H1 (cell line): ENCODE data around the gene SAMD4A. TPM values are rescaled to one million over a fixed set of nuclear protein-coding genes. Genes with fewer than 3 reads are reported as not detected.

ENCODE experiments used
- CTCF ChIA-PET: fragments of 300-600 bp; sonication (Branson Sonifier 250); formaldehyde crosslinking; loops from one replicate; lab custom pipeline; 2021; ENCODE audit not compliant: partially characterized antibody; lab: Charles Lee
- POLR2A ChIA-PET: fragments of 300-600 bp; sonication (Branson Sonifier 250); formaldehyde crosslinking; loops from one replicate; lab custom pipeline; 2021; ENCODE audit warnings: inconsistent platforms; ENCODE audit not compliant: partially characterized antibody; lab: Charles Lee
- DNase-seq, 2 experiments: peaks; one replicate each; pipeline versions ENCODE4 v3.0.0 to v3.0.0-alpha.2; 2010 to 2022; ENCODE audit warnings: low spot score in 2 of 2, low read depth in 1 of 2, mixed read lengths in 1 of 2
- FAIRE-seq: peaks from 2 replicates; lab custom pipeline; 2011; peaks lifted over from hg19 to GRCh38; lab: Jason Lieb, UNC
- H2AFZ ChIP-seq: 2 replicates; pipeline ENCODE4 v1.8.1; 2012; ENCODE audit warnings: low read length, inconsistent platforms
- H2AK5ac ChIP-seq: 2 replicates; pipeline ENCODE4 v1.6.1; 2013; ENCODE audit warnings: low read depth, low read length
- H2BK120ac ChIP-seq: replicated peaks from 2 replicates; pipeline ENCODE3; 2013; ENCODE audit warnings: low read depth, low read length, inconsistent platforms
- H2BK12ac ChIP-seq: 2 replicates; pipeline ENCODE4 v1.6.1; 2013; ENCODE audit warnings: low read depth, low read length
- H2BK15ac ChIP-seq: 2 replicates; pipeline ENCODE4 v1.6.1; 2013; ENCODE audit warnings: low read length
- H2BK20ac ChIP-seq: 2 replicates; pipeline ENCODE4 v1.6.1; 2013; ENCODE audit warnings: low read length
- H2BK5ac ChIP-seq: 2 replicates; pipeline ENCODE4 v1.6.1; 2013; ENCODE audit warnings: low read depth, low read length
- H3K14ac ChIP-seq: 2 replicates; pipeline ENCODE4 v1.6.1; 2013; ENCODE audit warnings: inconsistent platforms; ENCODE audit not compliant: insufficient read length
- H3K18ac ChIP-seq: 2 replicates; pipeline ENCODE4 v1.6.1; 2013; ENCODE audit warnings: low read length; ENCODE audit errors: extremely low read depth
- H3K23ac ChIP-seq: 2 replicates; pipeline ENCODE4 v1.6.1; 2013; ENCODE audit warnings: inconsistent platforms; ENCODE audit not compliant: insufficient read length
- H3K23me2 ChIP-seq: 2 replicates; pipeline ENCODE4 v1.6.1; 2013; ENCODE audit warnings: low read depth, low read length
- H3K27ac ChIP-seq: 2 replicates; pipeline ENCODE4 v1.6.1; 2011; ENCODE audit warnings: low read depth, low read length, inconsistent platforms
- H3K27me3 ChIP-seq, 4 experiments: replicated peaks in 1 of 4; 1 replicate in 1 of 4; 2 replicates in 3 of 4; pipeline versions ENCODE4 v1.6.1 to v1.8.1; 2011 to 2013; ENCODE audit warnings: low read length in 3 of 4, mild to moderate bottlenecking in 3 of 4, inconsistent platforms in 2 of 4, mixed read lengths in 2 of 4, moderate library complexity in 1 of 4; ENCODE audit not compliant: control insufficient read depth in 3 of 4, insufficient read depth in 3 of 4; ENCODE audit errors: extremely low read depth in 1 of 4
- H3K36me3 ChIP-seq, 4 experiments: 2 replicates each; pipeline versions ENCODE4 v1.6.1 to v1.8.1; 2011 to 2013; ENCODE audit warnings: mild to moderate bottlenecking in 4 of 4, low read length in 3 of 4, moderate library complexity in 2 of 4, control low read depth in 1 of 4, inconsistent platforms in 1 of 4; ENCODE audit not compliant: insufficient read depth in 4 of 4, control insufficient read depth in 2 of 4
- H3K4ac ChIP-seq: replicated peaks from 2 replicates; pipeline ENCODE3; 2013; ENCODE audit warnings: low read length, low read depth, mixed read lengths, inconsistent platforms; ENCODE audit not compliant: insufficient read length
- H3K4me1 ChIP-seq, 4 experiments: replicated peaks in 1 of 4; 1 replicate in 1 of 4; 2 replicates in 3 of 4; pipeline versions ENCODE4 v1.6.1 to v1.8.1; 2011 to 2013; ENCODE audit warnings: low read length in 3 of 4, inconsistent platforms in 2 of 4, mixed read lengths in 1 of 4; ENCODE audit not compliant: insufficient read depth in 4 of 4, control insufficient read depth in 3 of 4
- H3K4me2 ChIP-seq, 2 experiments: 2 replicates each; pipeline versions ENCODE4 v1.6.1 to v1.8.1; 2011 to 2013; ENCODE audit warnings: low read depth in 2 of 2, low read length in 2 of 2, control low read depth in 1 of 2, inconsistent platforms in 1 of 2, mild to moderate bottlenecking in 1 of 2; ENCODE audit not compliant: insufficient read depth in 1 of 2
- H3K4me3 ChIP-seq, 4 experiments: fragments of 200-600, 300-600 bp in 1 of 4; sonication (generic), shearing (Covaris generic), sonication (Bioruptor Twin) in 1 of 4; 2 replicates each; pipeline versions ENCODE4 v1.5.1 to v1.8.1; 2011 to 2016; ENCODE audit warnings: low read length in 4 of 4, low read depth in 3 of 4, control low read depth in 2 of 4, inconsistent platforms in 2 of 4, mild to moderate bottlenecking in 2 of 4, mixed read lengths in 1 of 4, moderate library complexity in 1 of 4; ENCODE audit not compliant: insufficient read depth in 2 of 4; ENCODE audit errors: extremely low read depth in 1 of 4
- H3K56ac ChIP-seq: replicated peaks from 2 replicates; pipeline ENCODE3; 2013; ENCODE audit warnings: low read depth, mild to moderate bottlenecking, mixed read lengths, low read length, inconsistent platforms; ENCODE audit not compliant: insufficient read length
- H3K79me1 ChIP-seq: 2 replicates; pipeline ENCODE4 v1.6.1; 2013; ENCODE audit warnings: low read depth, low read length, control low read depth
- H3K79me2 ChIP-seq, 2 experiments: 2 replicates each; pipeline versions ENCODE4 v1.6.1 to v1.8.1; 2012 to 2013; ENCODE audit warnings: low read length in 2 of 2, mild to moderate bottlenecking in 2 of 2, inconsistent platforms in 1 of 2; ENCODE audit not compliant: insufficient read depth in 2 of 2, control insufficient read depth in 1 of 2
- H3K9ac ChIP-seq, 4 experiments: replicated peaks in 1 of 4; 1 replicate in 1 of 4; 2 replicates in 3 of 4; pipeline versions ENCODE4 v1.6.1 to v1.8.1; 2011 to 2013; ENCODE audit warnings: low read depth in 3 of 4, low read length in 3 of 4, control low read depth in 2 of 4, mild to moderate bottlenecking in 2 of 4, moderate library complexity in 2 of 4, inconsistent platforms in 1 of 4; ENCODE audit errors: extremely low read depth in 1 of 4
- H3K9me3 ChIP-seq, 2 experiments: 2 replicates each; pipeline versions ENCODE4 v1.6.1 to v1.8.1; 2012 to 2013; ENCODE audit warnings: mild to moderate bottlenecking in 2 of 2, moderate library complexity in 2 of 2, control low read depth in 1 of 2, inconsistent platforms in 1 of 2, low read depth in 1 of 2, low read length in 1 of 2, mixed read lengths in 1 of 2; ENCODE audit not compliant: insufficient read depth in 2 of 2
- H4K20me1 ChIP-seq, 2 experiments: replicated peaks in 1 of 2; 2 replicates each; pipeline versions ENCODE3 to v1.8.1; 2011 to 2013; ENCODE audit warnings: inconsistent platforms in 2 of 2, low read length in 2 of 2, mild to moderate bottlenecking in 1 of 2; ENCODE audit not compliant: insufficient read depth in 2 of 2, control insufficient read depth in 1 of 2
- H4K5ac ChIP-seq: 2 replicates; pipeline ENCODE4 v1.6.1; 2013; ENCODE audit warnings: low read length, low read depth, mixed read lengths, inconsistent platforms; ENCODE audit not compliant: insufficient read length
- H4K8ac ChIP-seq: 2 replicates; pipeline ENCODE4 v1.8.0; 2013; ENCODE audit warnings: mild to moderate bottlenecking, moderate library complexity, low read length, inconsistent platforms; ENCODE audit not compliant: insufficient read depth; ENCODE audit errors: extremely low read depth
- H4K91ac ChIP-seq: replicated peaks from 2 replicates; pipeline ENCODE3; 2013; ENCODE audit warnings: low read length, mixed read lengths, inconsistent platforms; ENCODE audit not compliant: insufficient read length
- BACH1 ChIP-seq: IDR thresholded peaks from 2 replicates; pipeline ENCODE4 v1.6.1; 2012; ENCODE audit warnings: low read length, improper control_type of control experiment
- CREB1 ChIP-seq: IDR thresholded peaks from 2 replicates; pipeline ENCODE4 v1.6.1; 2012; ENCODE audit warnings: inconsistent platforms
- JUN ChIP-seq: IDR thresholded peaks from 2 replicates; pipeline ENCODE4 v1.6.1; 2011; ENCODE audit warnings: low read depth, mild to moderate bottlenecking, improper control_type of control experiment, low read length
- KDM1A ChIP-seq: fragments of 200-600, 300-600 bp; sonication (generic); IDR thresholded peaks from 2 replicates; pipeline ENCODE4 v1.7.1; 2016; ENCODE audit warnings: mild to moderate bottlenecking, low read length, borderline replicate concordance
- KDM5A ChIP-seq: fragments of 200-600 bp; IDR thresholded peaks from 2 replicates; pipeline ENCODE4 v1.7.1; 2012; ENCODE audit warnings: mild to moderate bottlenecking, low read length, inconsistent platforms, mixed read lengths
- MAFK ChIP-seq: IDR thresholded peaks from 2 replicates; pipeline ENCODE4 v1.6.1; 2012; ENCODE audit warnings: low read depth, mild to moderate bottlenecking, improper control_type of control experiment, low read length
- NRF1 ChIP-seq: IDR thresholded peaks from 2 replicates; pipeline ENCODE4 v1.6.1; 2011; ENCODE audit warnings: mild to moderate bottlenecking, low read depth, low read length, improper control_type of control experiment
- SIRT6 ChIP-seq: IDR thresholded peaks from one replicate; pipeline ENCODE4 v1.7.1; 2012; ENCODE audit warnings: low read length, inconsistent platforms
- SIX5 ChIP-seq: IDR thresholded peaks from 2 replicates; pipeline ENCODE4 v1.6.1; 2011; ENCODE audit warnings: mild to moderate bottlenecking, low read depth, low read length
- SP4 ChIP-seq: IDR thresholded peaks from 2 replicates; pipeline ENCODE4 v1.6.1; 2012; ENCODE audit warnings: low read length, inconsistent platforms
- TAF7 ChIP-seq: optimal IDR thresholded peaks from 2 replicates; pipeline ENCODE3; 2011; ENCODE audit warnings: low read depth, mild to moderate bottlenecking, inconsistent platforms, low read length, moderate library complexity, borderline replicate concordance
- TEAD4 ChIP-seq: IDR thresholded peaks from 2 replicates; pipeline ENCODE4 v1.6.1; 2012; ENCODE audit warnings: low read depth, low read length, inconsistent platforms, mixed read lengths
- YY1 ChIP-seq: IDR thresholded peaks from 2 replicates; pipeline ENCODE4 v1.6.1; 2011; ENCODE audit warnings: low read depth, mild to moderate bottlenecking, low read length
- WGBS, 2 experiments: shearing (Covaris generic) in 1 of 2; methylation state at CpG; one replicate each; pipeline versions ENCODE4 v1.1.6 to v1.1.7; 2013 to 2015; ENCODE audit warnings: low lambda C conversion rate in 2 of 2, mixed read lengths in 2 of 2, inconsistent platforms in 1 of 2, low coverage in 1 of 2, missing lambda C conversion rate in 1 of 2; ENCODE audit not compliant: insufficient replicate concordance in 2 of 2, insufficient coverage in 1 of 2, insufficient read length in 1 of 2; ENCODE audit errors: extremely low coverage in 1 of 2, missing lambda C conversion rate in 1 of 2; 5-methylcytosine and 5-hydroxymethylcytosine counted together
- polyA plus RNA-seq, 7 experiments: library from polyadenylated mRNA; depleted of rRNA in 3 of 7; stranded (reverse) in 5 of 7; unstranded in 2 of 7; fragments of >200 nt in 5 of 7; fragments of 200-250 nt in 2 of 7; gene quantifications; 1 replicate in 5 of 7; 2 replicates in 1 of 7; 4 replicates in 1 of 7; pipeline versions ENCODE4 v1.2.1 to v1.2.3, GENCODE V29; 2011 to 2013; ENCODE audit warnings: missing spikeins in 2 of 7, mixed read lengths in 2 of 7
- total RNA-seq: library from RNA; stranded (reverse); fragmentation: NEBNext Ultra II Directional; extraction: Animal tissue kit (Norgen Biotek cat#: 25700); gene quantifications from 2 replicates; pipeline ENCODE4 v1.2.1, GENCODE V29; 2021
- TF ChIP-seq, protein P1 (sequence below): IDR thresholded peaks from 2 replicates; pipeline ENCODE4 v1.6.1; 2012; ENCODE audit warnings: low read length, inconsistent platforms

Gene SAMD4A
- total and polyA plus RNA-seq, 2 of the 8 experiments (the other 6 are each of a cell fraction or from before 2014, with no cell fraction given) = 2.4 to 12.3 TPM

DNA sequence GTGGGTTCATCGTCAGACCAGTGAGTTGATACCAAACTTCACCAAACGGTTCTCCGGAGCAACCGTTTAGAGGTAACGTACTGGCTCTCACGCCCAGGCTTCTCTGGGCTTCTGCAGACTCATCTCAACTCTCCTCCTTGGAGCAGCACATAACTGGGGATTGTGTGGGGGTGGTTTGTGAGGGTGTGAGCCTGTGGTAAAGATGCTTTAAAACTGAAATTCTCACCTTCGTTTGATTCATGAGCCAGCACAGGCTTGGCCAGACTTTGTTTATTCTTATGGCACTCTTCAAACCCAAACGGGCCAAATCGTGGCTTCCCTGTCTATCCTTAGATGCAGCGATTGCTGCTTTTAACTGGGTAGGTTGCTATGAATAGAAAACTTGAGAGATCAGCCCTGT is 121.3 kb downstream of the SAMD4A start:
- Histone ChIP-seq H3K79me1 (no peaks in the 10 kb centered on the region; the same call in 1 of the 2 replicates), H2AK5ac (peak overlapping the region; percentile 45; the same call in 1 of the 2 replicates), H2BK120ac (no peak overlapping the region), H3K27ac (no peak overlapping the region), H3K4me1 (peaks cover 6 to 16% (median 9%) of the 10 kb centered on the region in 4 experiments), H3K4me3 (no peak overlapping the region), H3K4me2 (no peak overlapping the region), H4K8ac (no peak overlapping the region), H3K27me3 (no peaks in the 10 kb centered on the region), H3K23ac (no peak overlapping the region), H2AFZ (no peak overlapping the region), H2BK12ac (0 out of 2 replicates have a peak overlapping the region, but pooled peaks have one; percentile 4), H2BK20ac (no peak overlapping the region), H3K18ac (no peak overlapping the region), H3K56ac (no peak overlapping the region), H3K23me2 (no peaks in the 10 kb centered on the region; the same call in 1 of the 2 replicates), H3K9ac (no peak overlapping the region), H3K36me3 (no peaks in the 10 kb centered on the region), H2BK15ac (0 out of 2 replicates have a peak overlapping the region, but pooled peaks have one; percentile 12), H3K79me2 (peaks cover 0 to 6% of the 10 kb centered on the region in 2 experiments; a peak in 1 of 4 replicates), H4K5ac (no peak overlapping the region), H3K9me3 (no peaks in the 10 kb centered on the region), H4K91ac (no peak overlapping the region), H3K4ac (no peak overlapping the region), H3K14ac (no peak overlapping the region), H4K20me1 (no peaks in the 10 kb centered on the region), H2BK5ac (no peak overlapping the region)
- FAIRE-seq (no peak), DNase-seq (no peak)
- 88% methylated on average over 10 of the region's 10 CpGs; no CpG with 5 or more reads in 1 of the 2 experiments for WGBS, 2 experiments
- CTCF ChIA-PET = interaction anchor here (0.9 to 7.2 kb wide), 3 partner anchors 45 to 109 kb away, joined by 3 to 53 read pairs (median 25); no protein-coding TSS in a partner anchor
- POLR2A ChIA-PET = no interaction called here
- TF ChIP-seq TEAD4 = no peak
- no peak for TF ChIP-seq CREB1
- no peak for TF ChIP-seq JUN
- TF ChIP-seq YY1 = no peak
- no peak for TF ChIP-seq MAFK
- TF ChIP-seq KDM5A = no peak
- TF ChIP-seq, protein P1, sequence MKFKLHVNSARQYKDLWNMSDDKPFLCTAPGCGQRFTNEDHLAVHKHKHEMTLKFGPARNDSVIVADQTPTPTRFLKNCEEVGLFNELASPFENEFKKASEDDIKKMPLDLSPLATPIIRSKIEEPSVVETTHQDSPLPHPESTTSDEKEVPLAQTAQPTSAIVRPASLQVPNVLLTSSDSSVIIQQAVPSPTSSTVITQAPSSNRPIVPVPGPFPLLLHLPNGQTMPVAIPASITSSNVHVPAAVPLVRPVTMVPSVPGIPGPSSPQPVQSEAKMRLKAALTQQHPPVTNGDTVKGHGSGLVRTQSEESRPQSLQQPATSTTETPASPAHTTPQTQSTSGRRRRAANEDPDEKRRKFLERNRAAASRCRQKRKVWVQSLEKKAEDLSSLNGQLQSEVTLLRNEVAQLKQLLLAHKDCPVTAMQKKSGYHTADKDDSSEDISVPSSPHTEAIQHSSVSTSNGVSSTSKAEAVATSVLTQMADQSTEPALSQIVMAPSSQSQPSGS = no peak
- TF ChIP-seq NRF1 = no peak
- TF ChIP-seq SIRT6 = no peak
- TF ChIP-seq SIX5 = no peak
- no peak for TF ChIP-seq SP4
- no peak for TF ChIP-seq BACH1
- TF ChIP-seq KDM1A = no peak
- TF ChIP-seq TAF7 = no peak
